SK-N-SH (cell line): ENCODE data around the gene GNPDA2. TPM values are rescaled to one million over a fixed set of nuclear protein-coding genes. Genes with fewer than 3 reads are reported as not detected.

Experiments used
- CTCF ChIA-PET: fragments of 300-600, 350-600 bp; formaldehyde crosslinking; extraction: SDS; loops from one replicate; lab custom pipeline; 2021; lab: Yijun Ruan, JAX
- POLR2A ChIA-PET: fragments of 350-600 bp; sonication (Branson Sonifier 250); formaldehyde crosslinking; extraction: SDS; loops from one replicate; lab custom pipeline; 2020; ENCODE audit warnings: antibody characterized with exemption, inconsistent platforms; lab: Yijun Ruan, JAX
- DNase-seq: peaks from one replicate; pipeline ENCODE4 v3.0.0; 2012
- H2AFZ ChIP-seq: fragments of 200-600 bp; sonication (generic); 2 replicates; pipeline ENCODE4 v1.8.1; 2016; ENCODE audit warnings: antibody characterized with exemption, mild to moderate bottlenecking, low read depth
- H3F3A ChIP-seq: fragments of 200-600 bp; sonication (generic); replicated peaks from 2 replicates; pipeline ENCODE3; 2016; ENCODE audit warnings: antibody characterized with exemption, mild to moderate bottlenecking; ENCODE audit not compliant: insufficient read depth
- H3K27ac ChIP-seq, 2 experiments: fragments of 200-500 bp in 1 of 2; fragments of 200-600 bp in 1 of 2; sonication (Bioruptor generic) in 1 of 2; sonication (generic), shearing (Covaris generic) in 1 of 2; 2 replicates each; pipeline versions ENCODE4 v1.5.1 to v1.6.1; 2014 to 2016; ENCODE audit warnings: low read depth in 2 of 2, inconsistent platforms in 1 of 2, low read length in 1 of 2, mild to moderate bottlenecking in 1 of 2, mixed read lengths in 1 of 2
- H3K27me3 ChIP-seq: fragments of 200-600 bp; sonication (generic), shearing (Covaris generic); 2 replicates; pipeline ENCODE4 v1.6.1; 2016; ENCODE audit warnings: mixed run types; ENCODE audit not compliant: insufficient read depth
- H3K36me3 ChIP-seq, 2 experiments: fragments of 200-500 bp in 1 of 2; fragments of 200-600 bp in 1 of 2; sonication (Bioruptor generic) in 1 of 2; sonication (generic) in 1 of 2; replicated peaks in 1 of 2; 2 replicates each; pipeline versions ENCODE3 to v1.5.1; 2014 to 2016; ENCODE audit warnings: low read length in 1 of 2, mild to moderate bottlenecking in 1 of 2; ENCODE audit not compliant: insufficient read depth in 2 of 2, control insufficient read depth in 1 of 2
- H3K4me1 ChIP-seq, 2 experiments: fragments of 200-500 bp in 1 of 2; fragments of 200-600 bp in 1 of 2; sonication (Bioruptor generic) in 1 of 2; sonication (generic), shearing (Covaris generic) in 1 of 2; 2 replicates each; pipeline versions ENCODE4 v1.5.1 to v1.6.1; 2014 to 2016; ENCODE audit warnings: low read depth in 1 of 2, low read length in 1 of 2, mixed run types in 1 of 2; ENCODE audit not compliant: insufficient read depth in 2 of 2, control insufficient read depth in 1 of 2
- H3K4me2 ChIP-seq: fragments of 200-600 bp; sonication (generic), shearing (Covaris generic); 2 replicates; pipeline ENCODE4 v1.6.1; 2017; ENCODE audit warnings: mixed run types
- H3K4me3 ChIP-seq, 2 experiments: fragments of 200-500 bp in 1 of 2; fragments of 200-600 bp in 1 of 2; sonication (Bioruptor generic) in 1 of 2; sonication (generic), shearing (Covaris generic) in 1 of 2; 2 replicates each; pipeline versions ENCODE4 v1.5.1 to v1.8.1; 2014 to 2016; ENCODE audit warnings: low read depth in 2 of 2, inconsistent platforms in 1 of 2, low read length in 1 of 2, mild to moderate bottlenecking in 1 of 2, mixed read lengths in 1 of 2, moderate library complexity in 1 of 2
- H3K79me2 ChIP-seq: fragments of 200-600 bp; sonication (generic); 2 replicates; pipeline ENCODE4 v1.8.1; 2017; ENCODE audit warnings: mild to moderate bottlenecking; ENCODE audit not compliant: insufficient read depth
- H3K9ac ChIP-seq: fragments of 200-600 bp; sonication (generic); 2 replicates; pipeline ENCODE4 v1.6.1; 2017; ENCODE audit warnings: mixed run types
- H3K9me2 ChIP-seq: fragments of 200-600 bp; sonication (generic); 2 replicates; pipeline ENCODE4 v1.6.1; 2017; ENCODE audit warnings: mixed run types
- H3K9me3 ChIP-seq: fragments of 200-600 bp; sonication (generic); 2 replicates; pipeline ENCODE4 v1.6.1; 2017; ENCODE audit warnings: mixed run types, mild to moderate bottlenecking, moderate library complexity
- H4K20me1 ChIP-seq: fragments of 200-600 bp; sonication (generic); 2 replicates; pipeline ENCODE4 v1.6.1; 2017; ENCODE audit warnings: mild to moderate bottlenecking, mixed run types; ENCODE audit not compliant: insufficient read depth
- CHD2 ChIP-seq: fragments of 150-350 bp; IDR thresholded peaks from 2 replicates; pipeline ENCODE4 v1.6.1; 2018; ENCODE audit warnings: low read length; ENCODE audit not compliant: partially characterized antibody
- ELF1 ChIP-seq: IDR thresholded peaks from 2 replicates; pipeline ENCODE4 v1.4.0; 2012
- EP300 ChIP-seq, 2 experiments: IDR thresholded peaks; 2 replicates each; pipeline versions ENCODE4 v1.4.0 to v1.6.1; 2012; ENCODE audit warnings: borderline replicate concordance in 1 of 2, low read depth in 1 of 2, low read length in 1 of 2
- EZH2phosphoT487 ChIP-seq: fragments of 200-600 bp; sonication (generic); IDR thresholded peaks from 2 replicates; pipeline ENCODE4 v1.6.1; 2017; ENCODE audit warnings: low read depth, mixed run types, mild to moderate bottlenecking, antibody characterized with exemption, moderate library complexity, borderline replicate concordance
- FOXJ3 ChIP-seq: sonication (generic); formaldehyde crosslinking; IDR thresholded peaks from 2 replicates; pipeline ENCODE4 v1.5.1; 2020; ENCODE audit warnings: mild to moderate bottlenecking, missing genetic modification reagents
- GATA2 ChIP-seq: sonication (generic); formaldehyde crosslinking; IDR thresholded peaks from 2 replicates; pipeline ENCODE4 v1.5.0; 2020; ENCODE audit warnings: mild to moderate bottlenecking, missing genetic modification reagents
- JUND ChIP-seq: IDR thresholded peaks from 2 replicates; pipeline ENCODE4 v1.4.0; 2012
- MEF2A ChIP-seq: IDR thresholded peaks from 2 replicates; pipeline ENCODE4 v1.4.0; 2012; ENCODE audit warnings: low read depth, borderline replicate concordance
- NFIC ChIP-seq: IDR thresholded peaks from 2 replicates; pipeline ENCODE4 v1.4.0; 2012; ENCODE audit warnings: borderline replicate concordance
- RAD21 ChIP-seq: IDR thresholded peaks from 2 replicates; pipeline ENCODE4 v1.6.1; 2012; ENCODE audit warnings: mild to moderate bottlenecking, low read length
- SIN3A ChIP-seq: IDR thresholded peaks from 2 replicates; pipeline ENCODE4 v1.6.1; 2012; ENCODE audit warnings: low read depth, mild to moderate bottlenecking, low read length, moderate library complexity, borderline replicate concordance
- SMC3 ChIP-seq: IDR thresholded peaks from 2 replicates; pipeline ENCODE4 v1.6.1; 2012; ENCODE audit warnings: low read depth, low read length, improper control_type of control experiment
- TAF1 ChIP-seq: IDR thresholded peaks from 2 replicates; pipeline ENCODE4 v1.6.1; 2012; ENCODE audit warnings: low read depth, mild to moderate bottlenecking, low read length, moderate library complexity, borderline replicate concordance
- TEAD4 ChIP-seq: IDR thresholded peaks from 2 replicates; pipeline ENCODE4 v1.4.0; 2012; ENCODE audit warnings: mild to moderate bottlenecking, borderline replicate concordance; ENCODE audit not compliant: insufficient read depth
- WGBS: methylation state at CpG from one replicate; pipeline ENCODE4 v1.1.6; 2017; ENCODE audit warnings: low lambda C conversion rate; 5-methylcytosine and 5-hydroxymethylcytosine counted together
- polyA plus RNA-seq, 3 experiments: library from polyadenylated mRNA; depleted of rRNA; stranded (reverse); fragments of >200 nt; gene quantifications; 2 replicates each; pipeline ENCODE4 v1.2.3, GENCODE V29; 2012
- TF ChIP-seq, protein P1 (sequence below): IDR thresholded peaks from 2 replicates; pipeline ENCODE4 v1.4.0; 2012; ENCODE audit warnings: low read depth

GNPDA2 gene
- polyA plus RNA-seq, 1 of the 3 experiments (the other 2 are of a cell fraction) = 7.8 TPM

DNA sequence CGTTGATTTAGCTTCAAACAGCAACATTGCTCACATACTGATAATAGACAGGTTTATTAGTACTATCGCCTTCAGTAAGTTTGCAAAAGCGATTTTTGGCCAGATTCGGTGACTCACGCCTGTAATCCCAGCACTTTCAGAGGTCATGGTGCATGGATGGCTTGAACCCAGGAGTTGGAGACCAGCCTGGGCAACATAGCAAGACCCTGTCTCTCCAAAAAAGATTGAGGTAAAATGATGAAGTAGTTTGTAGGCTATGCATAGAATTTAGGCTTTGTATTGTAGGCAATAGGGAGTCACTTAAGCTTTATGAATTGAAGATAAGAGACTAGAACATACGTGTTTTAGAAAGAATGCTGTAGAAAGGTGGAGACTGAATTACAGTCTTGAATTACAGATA, 1.1 kb upstream of the GNPDA2 start:
- Histone ChIP-seq H3K9me2 (no peaks in the 10 kb centered on the region), H3K4me3 (0 out of 4 replicates have a peak overlapping the region, but pooled peaks of 1 of the 2 experiments have one; percentile 92), H3K9ac (no peak overlapping the region), H3K4me1 (peaks cover 0 to 2% of the 10 kb centered on the region in 2 experiments; a peak in 2 of 4 replicates), H3K27ac (no peak overlapping the region), H3K4me2 (peak overlapping the region; percentile 78; the same call in 1 of the 2 replicates), H3F3A (no peaks in the 10 kb centered on the region), H3K9me3 (no peaks in the 10 kb centered on the region), H4K20me1 (no peaks in the 10 kb centered on the region), H3K79me2 (peaks cover 36% of the 10 kb centered on the region), H2AFZ (peak overlapping the region; percentile 85; the same call in 1 of the 2 replicates), H3K36me3 (no peaks in the 10 kb centered on the region), H3K27me3 (no peaks in the 10 kb centered on the region)
- 84% methylated on average over 6 of the region's 6 CpGs for WGBS
- POLR2A ChIA-PET = no interaction called here
- no peak for DNase-seq
- CTCF ChIA-PET = interaction anchor here (1.0 to 1.6 kb wide), 3 partner anchors 8 to 482 kb away, joined by 3 to 4 read pairs (median 3); no protein-coding TSS in a partner anchor
- no peak for TF ChIP-seq FOXJ3 (CRISPR knock-in tag)
- no peak for TF ChIP-seq RAD21
- no peak for TF ChIP-seq TAF1

DNA sequence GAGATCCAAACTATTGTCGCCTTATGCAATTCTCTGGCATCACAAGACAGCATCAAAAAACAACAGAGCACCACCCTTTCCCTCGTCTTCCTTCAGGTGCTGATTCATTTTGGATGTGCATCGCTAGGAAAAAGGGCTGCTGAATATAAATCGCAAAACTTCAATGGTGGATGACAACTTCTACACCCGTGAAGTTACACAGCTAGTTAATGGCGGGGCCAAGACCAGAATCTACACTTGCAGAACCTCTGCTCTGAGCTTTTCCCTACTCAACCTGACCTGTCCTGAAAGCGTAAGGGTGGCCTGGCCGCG, 674 bp downstream of the GNPDA2 start:
- peaks cover 0 to 2% of the 10 kb centered on the region in 2 experiments; a peak in 2 of 4 replicates for H3K4me1 ChIP-seq
- ChIA-PET CTCF (interaction anchor here (1.1 to 1.6 kb wide), 2 partner anchors 12 to 47 kb away, joined by 4 to 5 read pairs; partner anchors contain the start of gene GUF1), POLR2A (interaction anchor here (1.4 to 1.6 kb wide), 2 partner anchors 18 to 47 kb away, joined by 4 to 7 read pairs; partner anchors contain the start of gene GUF1)
- no peaks in the 10 kb centered on the region for H3K9me2 ChIP-seq
- DNase-seq = no peak
- H3K9me3 ChIP-seq = no peaks in the 10 kb centered on the region
- 2% methylated on average over 9 of the region's 9 CpGs for WGBS
- no peaks in the 10 kb centered on the region for H3K27me3 ChIP-seq
- peak overlapping the region; percentile 83 to 92 for H3K4me3 ChIP-seq
- peak overlapping the region; percentile 73 for H3K9ac ChIP-seq
- H3F3A ChIP-seq = no peaks in the 10 kb centered on the region
- H3K4me2 ChIP-seq = peak overlapping the region; percentile 78
- H3K36me3 ChIP-seq = peaks cover 3 to 6% of the 10 kb centered on the region in 2 experiments
- peak overlapping the region; percentile 78 for H2AFZ ChIP-seq
- no peaks in the 10 kb centered on the region for H4K20me1 ChIP-seq
- H3K79me2 ChIP-seq = peaks cover 52% of the 10 kb centered on the region
- TF ChIP-seq NFIC = no peak
- no peak for TF ChIP-seq TEAD4
- no peak for TF ChIP-seq SMC3
- TF ChIP-seq SIN3A = no peak
- TF ChIP-seq, protein P1, sequence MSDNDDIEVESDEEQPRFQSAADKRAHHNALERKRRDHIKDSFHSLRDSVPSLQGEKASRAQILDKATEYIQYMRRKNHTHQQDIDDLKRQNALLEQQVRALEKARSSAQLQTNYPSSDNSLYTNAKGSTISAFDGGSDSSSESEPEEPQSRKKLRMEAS = no peak
- TF ChIP-seq ELF1 = no peak
- peak overlapping the region; percentile 57 to 87 for H3K27ac ChIP-seq

DNA sequence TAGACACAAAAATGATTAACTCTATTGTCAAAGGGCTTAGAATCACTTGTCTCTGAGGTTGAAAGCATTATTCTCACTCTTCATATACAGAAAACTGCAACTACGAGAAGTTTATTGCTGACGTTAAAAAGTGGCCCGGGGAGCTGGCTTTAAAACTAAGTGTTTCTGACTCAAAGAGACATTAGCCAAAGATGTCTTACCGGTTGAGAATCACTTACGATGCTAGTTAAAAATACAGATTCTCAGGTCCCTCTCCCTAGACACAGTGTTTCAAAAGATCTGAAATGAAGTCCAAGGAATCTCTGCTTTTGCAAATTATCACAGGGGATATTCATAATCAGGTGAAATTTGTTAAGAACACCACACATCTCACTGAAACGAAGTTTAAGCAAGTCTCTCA, 1.2 kb downstream of the GNPDA2 start:
- peak overlapping the region; percentile 83 to 92 for H3K4me3 ChIP-seq
- ChIA-PET POLR2A (interaction anchor here (1.4 to 1.6 kb wide), 2 partner anchors 17 to 47 kb away, joined by 4 to 7 read pairs; partner anchors contain the start of gene GUF1), CTCF (interaction anchor here (1.1 kb wide), 1 partner anchor 47 kb away, joined by 5 read pairs; the partner anchor contains the start of gene GUF1)
- no peaks in the 10 kb centered on the region for H4K20me1 ChIP-seq
- H3K9me3 ChIP-seq = no peaks in the 10 kb centered on the region
- peaks cover 4 to 6% of the 10 kb centered on the region in 2 experiments for H3K36me3 ChIP-seq
- no peaks in the 10 kb centered on the region for H3F3A ChIP-seq
- peak overlapping the region; percentile 73 for H3K9ac ChIP-seq
- H2AFZ ChIP-seq = peak overlapping the region; percentile 78
- peak overlapping the region; percentile 78 for H3K4me2 ChIP-seq
- H3K27me3 ChIP-seq = no peaks in the 10 kb centered on the region
- 0 out of 4 replicates have a peak overlapping the region, but pooled peaks of 1 of the 2 experiments have one; percentile 57 for H3K27ac ChIP-seq
- 9% methylated on average over 6 of the region's 6 CpGs for WGBS
- H3K79me2 ChIP-seq = peaks cover 57% of the 10 kb centered on the region
- TF ChIP-seq EZH2phosphoT487 (no peak), GATA2 (CRISPR knock-in tag) (no peak), MEF2A (no peak), TEAD4 (no peak), CHD2 (no peak), EP300 (IDR thresholded peaks at IDR 0.05; ENCODE audit: borderline replicate concordance in 1 of 2, low read depth in 1 of 2, low read length in 1 of 2) (no peak), JUND (no peak)
- peaks cover 0 to 2% of the 10 kb centered on the region in 2 experiments; a peak in 2 of 4 replicates for H3K4me1 ChIP-seq
- no peaks in the 10 kb centered on the region for H3K9me2 ChIP-seq
- no peak for DNase-seq
